Measurements from ENCODE around the gene BCL2. TPM values are rescaled to one million over a fixed set of nuclear protein-coding genes. Genes with fewer than 3 reads are reported as not detected.

BCL2 gene
- total RNA-seq, 2 donors from 2014 or later, result 14.8 to 38.4 TPM

GRCh38 chr18:63168287-63168686, 151.3 kb downstream of the BCL2 start:
- H3K9me3 ChIP-seq, result no peaks in the 10 kb centered on the region
- WGBS, result 90% methylated on average over 5 of the region's 5 CpGs
- H3K4me1 ChIP-seq (replicated peaks), result no peaks in the 10 kb centered on the region
- TF ChIP-seq CTCF (IDR thresholded peaks at IDR 0.05) (no peak), POLR2A (IDR thresholded peaks at IDR 0.05) (no peak), POLR2AphosphoS5 (IDR thresholded peaks at IDR 0.05) (no peak)
- H3K27ac ChIP-seq, result no peak overlapping the region
- no peak overlapping the region for H3K4me3 ChIP-seq
- intact Hi-C loops (cut with DNase I), result no loop called here
- H3K36me3 ChIP-seq, result no peaks in the 10 kb centered on the region
- H3K27me3 ChIP-seq (replicated peaks; ENCODE audit: insufficient read depth), result no peaks in the 10 kb centered on the region
- DNase-seq (ENCODE audit: low spot score), result no peak

GRCh38 chr18:63166142-63166541, 153.4 kb downstream of the BCL2 start:
- intact Hi-C loops (cut with DNase I), result no loop called here
- no peaks in the 10 kb centered on the region for H3K4me1 ChIP-seq (replicated peaks)
- DNase-seq (ENCODE audit: low spot score), result no peak
- H3K27me3 ChIP-seq (replicated peaks; ENCODE audit: insufficient read depth), result no peaks in the 10 kb centered on the region
- no peaks in the 10 kb centered on the region for H3K9me3 ChIP-seq
- TF ChIP-seq CTCF (IDR thresholded peaks at IDR 0.05) (no peak), POLR2AphosphoS5 (IDR thresholded peaks at IDR 0.05) (no peak), POLR2A (IDR thresholded peaks at IDR 0.05) (no peak)
- H3K27ac ChIP-seq, result no peak overlapping the region
- 89% methylated on average over 12 of the region's 12 CpGs for WGBS
- no peak overlapping the region for H3K4me3 ChIP-seq
- H3K36me3 ChIP-seq, result no peaks in the 10 kb centered on the region

- Histone ChIP-seq H3K9me3 (no peaks in the 10 kb centered on the region), H3K4me1 (replicated peaks) (no peaks in the 10 kb centered on the region), H3K4me3 (no peak overlapping the region), H3K27ac (no peak overlapping the region), H3K36me3 (no peaks in the 10 kb centered on the region), H3K27me3 (replicated peaks; ENCODE audit: insufficient read depth) (no peaks in the 10 kb centered on the region)
- WGBS, result 96% methylated on average over 1 of the region's 1 CpG
- no peak for TF ChIP-seq POLR2AphosphoS5 (IDR thresholded peaks at IDR 0.05)
- no peak for TF ChIP-seq POLR2A (IDR thresholded peaks at IDR 0.05)
- no peak for TF ChIP-seq CTCF (IDR thresholded peaks at IDR 0.05)
- intact Hi-C loops (cut with DNase I), result no loop called here
- no peak for DNase-seq (ENCODE audit: low spot score)
Measured at GRCh38 chr18:63164396-63164795, 155.2 kb downstream of the BCL2 start.

- Histone ChIP-seq H3K36me3 (no peaks in the 10 kb centered on the region), H3K4me3 (no peak overlapping the region), H3K9me3 (no peaks in the 10 kb centered on the region), H3K27ac (peak overlapping the region in 1 of 2 donors; percentile 40), H3K27me3 (replicated peaks; ENCODE audit: insufficient read depth) (no peaks in the 10 kb centered on the region), H3K4me1 (replicated peaks) (no peaks in the 10 kb centered on the region)
- no peak for DNase-seq (ENCODE audit: low spot score)
- intact Hi-C loops (cut with DNase I), result no loop called here
- TF ChIP-seq CTCF (IDR thresholded peaks at IDR 0.05) (no peak), POLR2AphosphoS5 (IDR thresholded peaks at IDR 0.05) (no peak), POLR2A (IDR thresholded peaks at IDR 0.05) (no peak)
- 87% methylated on average over 7 of the region's 7 CpGs for WGBS
Measured at GRCh38 chr18:63162271-63163014, 157.1 kb downstream of the BCL2 start.

- no peaks in the 10 kb centered on the region for H3K4me1 ChIP-seq (replicated peaks)
- no peaks in the 10 kb centered on the region for H3K9me3 ChIP-seq
- peak; percentile 59 for DNase-seq (ENCODE audit: low spot score)
- WGBS, result 24% methylated on average over 7 of the region's 7 CpGs
- no peak overlapping the region for H3K4me3 ChIP-seq
- H3K27me3 ChIP-seq (replicated peaks; ENCODE audit: insufficient read depth), result no peaks in the 10 kb centered on the region
- peak overlapping the region; percentile 8 to 40 for H3K27ac ChIP-seq
- H3K36me3 ChIP-seq, result no peaks in the 10 kb centered on the region
- peak; percentile 78 for TF ChIP-seq POLR2AphosphoS5 (IDR thresholded peaks at IDR 0.05)
- TF ChIP-seq CTCF (IDR thresholded peaks at IDR 0.05), result no peak
- peak; percentile 37 for TF ChIP-seq POLR2A (IDR thresholded peaks at IDR 0.05)
- intact Hi-C loops (cut with DNase I), result no loop called here
Measured at GRCh38 chr18:63161761-63162195, 157.8 kb downstream of the BCL2 start.

Measured in prostate gland (tissue), 2 donors.